Measurements from ENCODE around the gene OR56A5.
"Not testable (repeated sequence)": the region's sequence is repeated elsewhere in the genome, so short reads cannot be mapped to it uniquely, and the experiment has no call there.

OR56A5 gene, protein sequence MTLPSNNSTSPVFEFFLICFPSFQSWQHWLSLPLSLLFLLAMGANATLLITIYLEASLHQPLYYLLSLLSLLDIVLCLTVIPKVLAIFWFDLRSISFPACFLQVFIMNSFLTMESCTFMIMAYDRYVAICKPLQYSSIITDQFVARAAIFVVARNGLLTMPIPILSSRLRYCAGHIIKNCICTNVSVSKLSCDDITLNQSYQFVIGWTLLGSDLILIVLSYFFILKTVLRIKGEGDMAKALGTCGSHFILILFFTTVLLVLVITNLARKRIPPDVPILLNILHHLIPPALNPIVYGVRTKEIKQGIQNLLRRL

DNA sequence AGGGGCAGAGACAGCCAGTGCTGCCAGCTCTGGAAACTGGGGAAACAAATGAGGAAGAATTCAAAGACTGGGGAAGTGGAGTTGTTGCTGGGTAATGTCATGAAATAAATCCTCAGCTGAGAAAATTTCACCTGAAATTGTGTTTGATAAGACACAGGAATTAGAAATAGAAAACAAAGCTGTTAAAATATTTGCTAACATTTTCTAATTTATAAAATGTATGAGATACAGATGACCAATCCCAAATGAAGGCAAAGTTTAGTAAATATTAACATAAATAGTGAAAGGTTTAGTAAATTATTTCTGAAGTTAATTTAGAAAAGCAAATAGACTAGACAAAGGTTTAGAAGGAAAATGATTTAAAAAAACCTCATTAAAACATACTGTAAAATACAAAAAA is at the start of gene OR56A5:
OR56A5 (minus strand) TSS at position 101 of the 400 bp plus-strand sequence; CDS start at position 101, 0 bp downstream.
- no peak for FAIRE-seq

DNA sequence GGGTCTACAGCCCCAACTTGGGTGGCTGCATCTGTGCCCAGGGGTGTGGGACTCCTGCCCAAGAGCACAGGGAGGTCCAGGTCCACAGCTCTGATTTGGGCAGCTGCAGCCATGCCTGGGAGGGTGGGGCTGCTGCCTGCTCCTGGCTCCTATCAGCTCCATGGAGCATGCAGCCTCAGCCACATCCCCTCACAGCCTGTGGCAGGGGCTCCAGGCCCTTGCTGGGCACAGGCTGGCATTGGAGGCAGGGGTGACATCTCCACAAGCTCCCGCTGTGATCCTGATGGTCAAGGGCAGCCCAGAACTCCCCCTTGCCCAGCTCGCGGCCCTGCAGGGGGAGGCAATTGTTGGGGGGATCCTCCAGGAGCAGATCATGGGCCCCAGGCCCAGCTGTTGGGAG is 44.7 kb upstream of the OR56A5 start:
- no peak for FAIRE-seq

GRCh38 chr11:6012035-6012668 is 43.9 kb upstream of the OR56A5 start:
- FAIRE-seq = no peak

GRCh38 chr11:6006846-6007245 is 38.6 kb upstream of the OR56A5 start, which contains the start of gene OR56A4:
Gene OR56A4, minus strand, starts transcription at chr11:6006946. Its CDS starts 3,954 bp downstream, at chr11:6002992.
- no peak for FAIRE-seq

DNA sequence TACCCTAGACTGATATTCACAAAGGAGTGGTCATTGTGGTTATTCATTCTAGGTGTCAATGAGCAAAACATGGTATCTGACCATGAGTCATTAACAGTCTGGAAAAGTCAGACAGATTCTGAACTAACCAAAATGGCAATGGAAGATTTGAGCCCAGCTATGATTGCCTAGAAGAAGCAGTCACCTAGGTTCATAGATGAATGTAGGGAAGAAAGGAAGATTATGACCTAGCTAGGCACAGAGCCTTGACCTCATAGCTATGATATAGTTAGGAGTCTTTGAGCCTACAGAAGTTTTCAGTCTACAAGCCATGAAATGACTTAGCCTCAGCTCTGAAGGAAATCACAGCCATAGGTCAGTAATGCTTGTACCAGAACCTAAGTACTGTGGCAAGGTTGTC is 38.1 kb upstream of the OR56A5 start:
- FAIRE-seq = no peak

GRCh38 chr11:6002202-6002699 is 34.0 kb upstream of the OR56A5 start:
- FAIRE-seq = no peak

DNA sequence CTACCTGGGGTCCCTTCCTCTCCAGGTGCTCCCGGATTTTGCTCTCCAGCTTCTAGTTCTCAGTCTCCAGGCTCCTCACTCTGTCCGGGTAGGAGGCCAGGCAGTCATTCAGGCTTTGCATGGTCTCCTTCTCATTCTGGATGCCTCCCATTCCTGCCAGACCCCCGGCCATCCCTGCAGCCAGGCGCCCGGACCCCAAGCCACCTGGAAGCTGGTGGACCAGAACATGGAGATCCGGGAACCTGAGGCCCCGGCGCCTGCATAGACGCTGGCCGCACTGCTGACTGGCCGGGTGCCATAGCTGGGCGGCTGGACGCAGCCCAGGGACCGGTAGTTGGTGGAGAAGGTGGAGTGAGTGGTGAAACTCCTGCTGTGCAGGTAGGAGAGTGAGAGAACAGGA is 26.5 kb upstream of the OR56A5 start:
- no peak for FAIRE-seq

DNA sequence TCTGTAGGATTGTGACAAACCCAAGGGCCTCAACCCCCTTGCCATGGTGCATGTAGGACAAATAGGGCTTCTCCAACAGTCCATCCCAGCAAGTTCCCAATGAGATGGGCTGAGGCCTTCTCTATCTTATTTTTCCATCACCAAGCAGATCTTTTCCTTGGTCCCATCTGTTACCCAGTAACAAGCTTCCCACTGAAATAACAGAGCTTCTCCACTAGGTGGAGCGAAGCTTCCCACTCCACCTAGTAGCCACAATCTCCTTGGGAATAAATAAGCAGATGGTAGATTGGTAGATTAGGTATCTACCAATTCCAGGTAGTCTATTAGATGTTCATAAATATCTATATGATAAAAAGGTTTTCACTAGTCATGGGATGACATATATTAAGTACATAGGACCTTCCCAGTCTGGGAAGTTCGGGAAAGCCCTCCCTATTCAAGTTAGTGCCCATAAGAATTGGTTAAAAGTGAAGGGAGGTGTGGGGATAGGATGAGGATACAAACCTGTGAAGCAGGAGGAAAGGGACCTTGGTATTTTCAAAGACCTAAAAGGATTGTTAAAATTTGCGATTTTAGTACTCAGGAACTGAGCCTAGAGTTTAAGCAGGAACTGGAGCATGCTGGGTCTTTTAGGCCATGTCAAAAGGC is 24.4 kb upstream of the OR56A5 start:
- no peak for FAIRE-seq

GRCh38 chr11:5992150-5992549 is 23.9 kb upstream of the OR56A5 start:
- no peak for FAIRE-seq

DNA sequence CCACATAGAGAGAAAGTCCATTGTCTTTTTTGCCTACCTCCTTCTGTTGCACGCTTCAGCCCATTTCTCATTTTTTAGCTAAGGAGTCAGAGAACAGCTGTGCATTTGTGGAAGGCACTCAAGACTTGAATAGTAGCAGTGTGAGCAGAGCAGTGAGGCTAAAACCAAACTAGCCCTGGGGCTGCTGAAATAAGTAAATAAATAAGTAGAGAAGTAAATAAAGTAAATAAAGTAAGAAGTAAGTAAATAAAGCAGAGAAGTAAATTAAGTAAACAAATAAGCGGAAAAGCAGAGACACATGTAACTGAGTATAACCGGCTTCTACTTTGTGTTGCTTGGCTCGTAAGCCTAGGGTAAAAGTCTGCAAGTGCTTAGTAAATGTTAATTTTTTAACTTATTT is 20.9 kb upstream of the OR56A5 start:
- FAIRE-seq = no peak

- FAIRE-seq = no peak
Observed at GRCh38 chr11:5986885-5987284, 18.6 kb upstream of the OR56A5 start, which contains the start of gene OR52L1. Gene OR52L1, minus strand, starts transcription at chr11:5986985. Its CDS starts 55 bp downstream, at chr11:5986930.

GRCh38 chr11:5983443-5983842 is 15.1 kb upstream of the OR56A5 start:
- no peak for FAIRE-seq

GRCh38 chr11:5973530-5973929 is 5.2 kb upstream of the OR56A5 start:
- no peak for FAIRE-seq

DNA sequence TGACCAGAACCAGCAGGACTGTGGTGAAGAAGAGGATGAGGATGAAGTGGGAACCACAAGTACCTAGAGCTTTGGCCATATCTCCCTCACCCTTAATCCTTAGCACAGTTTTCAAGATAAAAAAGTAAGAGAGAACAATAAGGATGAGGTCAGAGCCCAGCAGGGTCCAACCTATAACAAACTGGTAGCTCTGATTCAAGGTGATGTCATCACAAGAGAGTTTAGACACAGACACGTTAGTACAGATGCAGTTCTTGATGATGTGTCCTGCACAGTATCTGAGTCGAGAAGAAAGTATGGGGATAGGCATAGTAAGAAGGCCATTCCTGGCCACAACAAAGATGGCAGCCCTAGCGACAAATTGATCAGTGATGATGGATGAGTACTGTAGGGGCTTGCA is 586 bp downstream of the OR56A5 start:
- no peak for FAIRE-seq

DNA sequence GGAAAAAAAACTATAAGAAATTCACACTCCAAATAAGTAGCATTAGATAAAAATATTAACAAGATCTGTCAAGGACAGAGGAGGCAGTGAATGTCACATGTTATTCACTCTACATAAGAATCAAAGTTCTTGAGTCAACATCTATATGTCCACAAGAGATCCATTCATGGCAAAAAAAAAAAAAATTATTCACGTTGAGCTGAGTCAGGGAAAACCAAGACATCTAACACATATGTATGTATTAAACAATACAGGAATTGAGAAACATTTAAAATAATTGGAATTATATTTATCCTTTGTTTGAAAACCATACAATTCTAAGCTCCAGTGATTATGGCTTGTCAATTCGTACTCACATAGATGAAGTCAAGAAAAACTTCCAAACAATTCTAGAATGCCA is 1.3 kb downstream of the OR56A5 start:
- FAIRE-seq = no peak

- FAIRE-seq = not testable (repeated sequence)
Observed at GRCh38 chr11:5960704-5961320, 7.5 kb downstream of the OR56A5 start.

GRCh38 chr11:5955586-5955985 is 12.7 kb downstream of the OR56A5 start:
- FAIRE-seq = no peak

DNA sequence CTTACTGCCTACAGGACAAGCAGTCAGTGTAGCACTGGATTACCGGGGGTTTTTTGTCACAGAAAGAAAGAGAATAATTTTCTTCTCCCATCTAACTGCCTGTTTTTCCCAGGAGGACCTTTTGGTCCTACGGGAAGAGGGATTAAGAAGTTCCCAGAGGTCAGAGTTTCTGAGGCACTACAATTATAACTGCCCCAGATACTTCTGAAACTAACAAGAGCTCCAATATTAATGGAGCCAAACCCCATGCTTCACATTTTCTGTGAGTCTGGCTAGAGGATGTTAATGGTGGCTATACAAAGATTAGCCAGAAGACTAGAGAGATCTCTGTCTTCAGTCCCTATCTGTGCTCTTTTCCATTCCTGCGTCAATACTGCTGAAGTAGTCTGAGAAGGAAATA is 26.3 kb downstream of the OR56A5 start, which contains the start of gene OR56A3:
OR56A3 (plus strand) TSS at position 301 of the 400 bp plus-strand sequence. CDS start 5,096 bp downstream, outside the sequence.
- FAIRE-seq = no peak

- FAIRE-seq = no peak
Observed at GRCh38 chr11:5940748-5941147, 27.5 kb downstream of the OR56A5 start.

GRCh38 chr11:5938603-5938965 is 29.7 kb downstream of the OR56A5 start:
- FAIRE-seq = no peak

DNA sequence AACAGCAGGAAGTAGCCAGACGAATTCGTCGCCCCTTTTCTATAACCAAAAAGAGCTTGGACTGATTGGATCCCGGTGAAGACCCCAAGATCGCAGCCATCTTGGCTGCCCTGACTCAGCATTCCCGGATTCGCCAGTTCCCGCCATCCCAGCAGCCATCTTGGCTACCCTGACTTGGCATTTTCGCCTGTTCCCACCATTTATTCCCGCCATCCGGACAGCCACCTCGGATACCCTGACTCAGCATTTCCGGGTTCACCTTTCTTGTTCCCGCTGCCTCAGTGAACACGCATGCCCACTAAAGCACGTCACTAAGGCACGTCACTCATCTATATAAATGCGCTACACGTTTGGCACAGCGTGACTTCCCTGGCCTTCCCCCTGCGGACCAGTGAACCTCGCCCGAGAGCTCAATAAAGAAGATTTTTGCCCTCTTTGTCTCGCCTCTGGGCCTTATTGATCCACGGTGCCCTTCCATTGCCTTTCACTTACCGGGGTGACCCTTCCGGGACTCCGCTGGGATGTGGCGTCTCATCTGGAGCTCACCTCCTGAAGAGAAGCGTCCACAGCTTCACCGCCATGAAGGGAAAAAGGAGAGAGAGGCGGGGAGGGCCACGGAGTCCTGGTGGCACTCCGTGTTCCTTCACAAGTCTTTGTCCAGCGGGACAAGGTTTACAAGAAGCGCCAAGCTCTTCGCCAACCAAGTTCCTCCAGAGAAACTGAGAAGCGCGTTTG is 30.3 kb downstream of the OR56A5 start:
- no peak for FAIRE-seq

DNA sequence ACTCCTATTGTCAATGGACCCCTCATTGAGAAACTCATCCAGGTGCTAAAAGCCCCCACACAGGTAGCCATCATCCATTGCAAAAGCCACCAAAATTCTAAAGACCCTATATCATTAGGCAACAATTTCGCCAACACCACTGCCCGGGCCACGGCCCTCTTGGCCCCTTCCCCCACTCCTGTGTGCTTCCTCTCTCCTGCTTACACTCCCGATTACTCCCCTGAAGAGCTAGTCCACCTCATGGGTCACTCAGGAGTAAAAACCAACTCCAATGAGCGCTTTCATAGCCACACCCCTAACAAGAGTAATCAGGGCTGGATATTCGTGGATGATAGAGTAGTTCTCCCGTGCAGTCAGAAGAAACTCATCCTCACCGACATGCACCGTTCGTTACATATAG is 35.2 kb downstream of the OR56A5 start:
- FAIRE-seq = no peak
